GM21381 (cell line): ENCODE measurements around the gene JPH4.

ENCODE experiments used
- ATAC-seq: cut with Tn5 transposase; IDR thresholded peaks from one replicate; pipeline ENCODE4 v1.9.1; 2021; ENCODE audit warnings: mild to moderate bottlenecking, moderate library complexity; ENCODE audit not compliant: unreplicated experiment

Gene JPH4

GRCh38 chr14:23578560-23579310 is at the start of gene JPH4:
JPH4 (minus strand) TSS chr14:23578790; CDS start chr14:23577453, 1,337 bp downstream.
- no peak for ATAC-seq

DNA sequence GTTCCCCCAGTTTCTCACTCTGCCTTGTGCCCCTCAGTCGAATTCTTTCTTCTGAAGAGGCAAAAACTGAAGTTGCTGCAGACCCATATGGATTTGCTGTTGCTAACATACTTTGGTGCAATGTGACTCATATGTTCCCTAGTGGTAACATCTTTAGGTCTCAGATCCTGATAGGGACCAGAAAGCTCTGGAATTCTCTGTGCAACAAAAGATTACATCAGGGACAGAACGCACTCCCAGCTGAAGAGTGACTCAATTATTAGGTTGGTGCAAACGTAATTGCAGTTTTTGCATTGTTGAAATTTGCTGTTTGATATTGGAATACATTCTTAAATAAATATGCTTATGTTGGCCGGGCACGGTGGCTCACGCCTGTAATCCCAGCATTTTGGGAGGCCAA is 49.4 kb upstream of the JPH4 start:
- no peak for ATAC-seq

DNA sequence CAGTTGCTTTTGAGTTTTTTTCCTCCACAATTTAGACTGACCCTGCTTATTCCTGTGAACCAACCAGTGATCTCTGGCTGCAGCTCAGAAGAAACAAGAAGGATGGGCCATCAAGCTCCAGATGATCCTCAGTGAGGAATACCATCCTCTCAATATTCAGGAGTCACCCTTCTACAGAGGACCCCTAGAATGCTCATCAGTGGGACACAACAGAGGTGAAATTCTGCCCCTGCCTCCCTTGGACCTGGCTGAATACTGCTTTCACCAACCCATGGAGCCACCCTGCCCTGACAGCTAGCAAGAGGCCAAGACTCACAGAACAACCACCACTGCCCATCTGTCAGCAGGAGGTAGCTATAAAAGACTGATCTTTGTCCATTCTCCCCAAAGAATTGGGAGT is 48.4 kb upstream of the JPH4 start:
- ATAC-seq, result no peak

- no peak for ATAC-seq
Measured at GRCh38 chr14:23624830-23625404, 46.3 kb upstream of the JPH4 start.

- no peak for ATAC-seq
Measured at GRCh38 chr14:23623962-23624361, 45.4 kb upstream of the JPH4 start.

GRCh38 chr14:23622990-23623389 is 44.4 kb upstream of the JPH4 start:
- ATAC-seq, result no peak

DNA sequence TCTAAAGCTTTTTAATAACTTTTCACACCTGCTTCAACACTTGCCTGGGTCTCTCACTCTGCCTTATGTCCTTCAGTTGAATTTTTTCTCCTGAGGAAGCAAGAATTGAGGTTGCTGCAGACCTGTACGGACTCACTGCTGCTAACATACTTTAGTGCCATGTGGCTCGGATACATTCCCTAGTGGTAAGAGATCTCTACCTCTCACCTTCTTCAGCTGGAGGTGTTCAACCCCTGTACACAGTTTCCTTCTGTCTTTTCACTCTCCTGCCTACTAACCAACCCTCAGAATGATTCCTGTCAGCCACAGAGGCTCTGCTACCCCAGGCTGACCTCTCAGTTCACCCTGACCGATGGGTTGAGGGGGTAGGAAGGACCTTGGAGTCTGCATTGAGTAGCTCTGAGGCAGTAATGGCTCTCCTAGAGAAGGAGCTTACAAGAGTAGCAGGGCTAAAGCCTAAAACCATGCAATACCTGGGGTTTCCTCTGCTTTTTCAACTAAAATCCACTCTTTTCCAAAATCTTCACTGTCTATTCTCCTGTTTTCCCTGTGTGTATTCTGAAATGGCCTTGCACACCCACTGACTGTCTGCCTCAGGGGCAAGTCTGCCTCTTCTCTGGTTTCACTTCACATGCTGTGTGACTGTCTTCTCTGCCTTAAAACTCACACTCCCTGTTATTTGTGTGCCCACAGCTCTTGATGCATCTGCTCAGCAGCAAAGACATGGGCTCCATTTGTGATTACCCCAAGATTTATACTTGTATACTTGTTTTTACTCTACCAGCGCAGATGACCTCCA is 43.5 kb upstream of the JPH4 start:
- no peak for ATAC-seq

DNA sequence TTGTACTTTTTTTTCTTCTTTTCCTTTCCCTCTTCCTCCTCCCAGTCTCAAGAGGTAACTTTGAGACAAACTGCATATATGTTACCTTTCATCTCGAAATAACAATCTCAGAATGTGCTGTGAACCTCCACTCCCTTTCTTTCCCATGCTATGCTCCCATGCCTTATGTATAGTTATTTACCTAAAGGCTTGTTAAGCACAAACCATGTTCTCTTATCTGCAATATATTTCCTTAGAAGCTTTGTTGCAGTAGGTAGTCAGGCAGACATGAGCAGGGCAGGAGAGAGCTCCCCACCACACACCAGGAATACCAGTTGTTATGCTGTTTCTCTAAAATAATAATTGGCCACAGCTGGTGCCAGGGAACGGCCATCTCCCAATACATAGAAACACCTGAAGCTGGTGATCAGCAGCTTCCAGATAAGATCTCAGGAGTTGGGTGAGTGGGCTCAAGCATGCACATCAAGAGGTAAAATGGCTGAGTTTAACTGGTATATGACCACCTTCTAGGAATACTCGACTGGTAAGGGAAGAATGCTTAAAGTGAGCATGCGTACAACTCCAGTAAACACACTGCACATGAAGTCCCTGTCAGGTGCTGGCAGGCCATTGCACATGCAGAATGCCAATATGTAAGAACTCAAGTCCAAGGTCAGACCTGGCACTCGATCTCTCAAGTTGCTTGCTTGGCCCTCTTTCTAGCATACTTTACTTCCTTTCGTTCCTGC is 42.8 kb upstream of the JPH4 start:
- ATAC-seq, result no peak

DNA sequence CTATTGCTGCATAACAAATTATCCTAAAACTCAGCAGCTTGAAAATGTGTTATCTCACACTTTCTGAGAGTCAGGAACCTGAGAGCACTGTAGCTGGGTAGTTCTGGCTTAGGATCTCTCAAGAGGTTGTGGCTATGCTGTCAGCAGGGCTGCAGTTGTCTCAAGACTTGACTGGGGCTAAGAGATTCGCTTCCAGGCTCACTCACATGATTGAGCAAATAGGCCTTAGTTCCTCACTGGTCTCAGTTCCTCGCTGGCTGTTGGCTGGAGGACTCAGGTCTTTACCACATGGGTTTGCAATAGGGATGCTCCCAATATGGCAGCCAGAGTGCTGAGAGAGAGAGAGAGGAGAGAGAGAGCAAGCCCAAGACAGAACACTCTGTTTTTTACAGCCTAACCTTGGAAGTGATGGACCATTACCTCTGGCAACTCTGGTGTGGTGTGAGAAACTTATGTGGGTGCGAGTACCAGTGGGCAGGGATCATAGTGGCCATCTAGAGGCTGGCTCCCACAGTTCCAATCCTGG is 41.6 kb upstream of the JPH4 start:
- no peak for ATAC-seq

DNA sequence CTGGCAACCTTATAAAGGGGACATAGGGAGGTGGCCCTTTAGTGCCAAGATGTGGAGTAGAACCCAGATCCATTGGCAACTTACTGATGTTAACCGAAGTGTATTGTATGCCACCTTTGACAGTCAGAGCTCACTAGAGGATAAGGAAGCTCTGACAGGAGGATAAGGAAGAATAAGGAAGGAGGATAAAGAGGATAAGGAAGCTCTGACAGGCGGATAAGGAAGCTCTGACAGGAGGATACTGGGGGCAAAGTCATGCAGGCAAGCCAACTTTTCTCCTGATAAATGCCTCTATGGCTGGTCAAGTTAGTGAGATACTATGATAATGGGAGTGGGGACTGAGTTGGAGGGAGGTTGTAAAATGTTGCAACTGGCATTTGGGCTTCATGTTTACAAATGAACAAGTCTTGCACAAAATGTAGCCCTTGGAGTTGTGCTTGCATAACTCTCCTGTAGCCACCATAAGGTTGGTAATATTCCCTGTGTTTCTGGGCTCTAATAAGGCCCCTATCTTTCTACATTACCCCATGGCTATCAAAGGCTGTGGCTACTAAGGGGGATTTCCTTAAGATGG is 39.9 kb upstream of the JPH4 start:
- ATAC-seq, result no peak

GRCh38 chr14:23617539-23617938 is 38.9 kb upstream of the JPH4 start:
- no peak for ATAC-seq

DNA sequence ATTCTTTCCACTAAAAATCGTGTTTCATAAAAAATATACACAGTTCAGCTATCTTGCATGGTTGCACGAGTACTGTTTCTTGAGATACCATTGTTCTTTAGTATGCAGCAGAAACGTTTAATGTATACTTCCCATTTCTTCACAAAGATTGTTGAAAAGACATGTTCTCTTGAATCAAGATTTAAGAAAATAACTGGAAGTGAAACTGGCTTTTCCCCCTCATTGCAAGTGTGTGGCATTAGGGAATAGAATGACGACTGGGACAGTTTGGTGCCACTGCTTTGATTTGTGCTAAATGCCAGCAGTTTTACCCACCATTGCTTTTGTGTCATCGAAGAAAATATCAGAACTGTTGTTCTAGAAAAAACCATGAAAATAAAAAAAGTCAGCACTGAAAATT is 37.3 kb upstream of the JPH4 start:
- ATAC-seq, result no peak

- ATAC-seq, result no peak
Measured at GRCh38 chr14:23614395-23614828, 35.8 kb upstream of the JPH4 start.

DNA sequence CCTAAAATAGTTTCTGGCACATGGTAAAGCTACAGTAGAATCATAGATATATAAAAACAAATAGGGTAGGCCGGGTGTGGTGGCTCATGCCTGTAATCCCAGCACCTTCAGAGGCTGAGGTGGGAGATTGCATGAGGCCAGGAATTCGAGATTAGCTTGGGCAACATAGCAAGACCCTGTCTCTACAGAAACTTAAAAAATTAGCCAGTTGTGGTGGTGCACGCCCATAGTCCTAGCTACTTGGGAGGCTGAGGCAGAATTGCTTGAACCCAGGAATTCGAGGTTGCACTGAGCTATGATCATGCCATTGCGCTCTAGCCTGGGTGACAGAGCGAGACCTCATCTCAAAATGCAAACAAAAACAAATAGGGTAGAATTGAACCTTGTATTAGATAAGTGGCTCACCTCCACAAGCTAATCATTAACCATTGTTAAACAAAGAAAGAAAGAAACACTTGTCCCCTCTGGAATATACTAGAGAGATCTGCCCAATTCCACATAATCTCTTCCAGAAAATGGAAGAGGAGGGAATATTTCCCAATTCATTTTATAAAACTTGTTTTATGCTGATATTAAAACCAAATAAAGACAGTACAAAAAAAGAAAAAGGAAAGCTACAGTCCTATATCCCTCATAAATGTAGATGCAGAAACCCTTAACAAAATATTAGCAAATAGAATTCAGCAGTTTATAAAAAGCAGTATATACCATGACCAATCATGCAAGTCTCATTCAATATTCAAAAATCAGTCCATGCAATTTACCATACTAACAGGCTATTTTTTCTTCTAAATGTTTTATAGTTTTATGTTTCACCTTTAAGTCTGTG is 34.9 kb upstream of the JPH4 start:
- ATAC-seq, result no peak

- ATAC-seq, result no peak
Measured at GRCh38 chr14:23612802-23613201, 34.2 kb upstream of the JPH4 start.

DNA sequence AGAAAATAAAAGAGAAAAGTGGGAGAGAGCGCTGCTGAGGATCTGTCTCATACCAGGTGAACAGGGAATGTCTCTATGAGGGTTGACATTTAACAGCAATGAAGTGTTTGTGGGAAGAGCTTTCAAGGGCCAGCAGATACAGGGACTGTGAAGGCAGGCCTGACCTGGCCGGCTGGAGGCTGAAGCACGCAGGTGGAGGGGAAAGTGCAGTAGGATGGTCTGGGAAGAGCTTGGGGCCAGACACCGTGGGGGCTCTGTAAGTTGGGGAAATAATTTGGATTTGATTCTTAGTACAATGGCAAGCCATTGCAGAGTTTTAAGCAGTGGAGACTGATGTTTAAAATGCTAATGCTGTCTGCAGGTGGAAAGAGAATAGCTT is 33.8 kb upstream of the JPH4 start:
- ATAC-seq, result no peak

DNA sequence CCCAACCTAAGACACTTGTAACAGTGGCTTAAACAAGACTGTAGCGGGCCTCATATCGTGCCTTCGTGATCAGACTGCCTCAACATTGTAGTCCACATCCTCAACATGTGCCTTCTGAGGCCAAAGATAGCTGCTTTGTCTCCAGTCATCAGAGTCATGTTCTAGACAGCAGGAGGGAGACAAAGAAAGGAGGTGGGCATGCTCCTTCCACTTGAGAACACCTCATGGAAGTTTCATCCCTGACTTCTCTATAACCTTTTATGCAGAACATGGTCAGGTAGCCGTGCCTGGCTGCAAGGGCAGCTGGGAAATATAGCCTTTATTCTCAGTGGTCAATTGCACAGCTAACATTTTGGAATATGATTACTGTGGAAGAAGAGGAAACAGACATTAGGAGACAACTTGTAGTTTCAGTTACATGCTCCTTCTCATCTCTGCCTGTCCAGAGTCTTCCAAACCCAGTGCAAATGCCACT is 32.3 kb upstream of the JPH4 start:
- ATAC-seq, result no peak

- no peak for ATAC-seq
Measured at GRCh38 chr14:23610090-23610814, 31.7 kb upstream of the JPH4 start.
